ENCODE data around the gene HIVEP1.

- TF ChIP-seq CTCF (IDR thresholded peaks at IDR 0.05), result no peak
- no peak for TF ChIP-seq NR2C2 (CRISPR knock-in tag; IDR thresholded peaks at IDR 0.05)
- TF ChIP-seq SP1 (CRISPR knock-in tag; conservative IDR thresholded peaks at IDR 0.05), result no peak
- TF ChIP-seq IRF2 (CRISPR knock-in tag; IDR thresholded peaks at IDR 0.05; ENCODE audit: borderline replicate concordance, low read depth), result no peak
- no peak for TF ChIP-seq CREB1 (CRISPR knock-in tag; IDR thresholded peaks at IDR 0.05)
- TF ChIP-seq PREB (CRISPR knock-in tag; IDR thresholded peaks at IDR 0.05; ENCODE audit: borderline replicate concordance), result no peak
- no peak for TF ChIP-seq CREM (CRISPR knock-in tag; IDR thresholded peaks at IDR 0.05)
- TF ChIP-seq NFYB (CRISPR knock-in tag; conservative IDR thresholded peaks at IDR 0.05; ENCODE audit: low read depth), result no peak
- TF ChIP-seq ATF3 (CRISPR knock-in tag; conservative IDR thresholded peaks at IDR 0.05), result no peak
- no peak for TF ChIP-seq PRDM15 (CRISPR knock-in tag; IDR thresholded peaks at IDR 0.05)
- TF ChIP-seq NR1H2 (CRISPR knock-in tag; IDR thresholded peaks at IDR 0.05), result no peak
- no peak for TF ChIP-seq FOXJ3 (CRISPR knock-in tag; IDR thresholded peaks at IDR 0.05; ENCODE audit: borderline replicate concordance)
- TF ChIP-seq ZNF423 (CRISPR knock-in tag; IDR thresholded peaks at IDR 0.05), result no peak
- TF ChIP-seq, protein P1, sequence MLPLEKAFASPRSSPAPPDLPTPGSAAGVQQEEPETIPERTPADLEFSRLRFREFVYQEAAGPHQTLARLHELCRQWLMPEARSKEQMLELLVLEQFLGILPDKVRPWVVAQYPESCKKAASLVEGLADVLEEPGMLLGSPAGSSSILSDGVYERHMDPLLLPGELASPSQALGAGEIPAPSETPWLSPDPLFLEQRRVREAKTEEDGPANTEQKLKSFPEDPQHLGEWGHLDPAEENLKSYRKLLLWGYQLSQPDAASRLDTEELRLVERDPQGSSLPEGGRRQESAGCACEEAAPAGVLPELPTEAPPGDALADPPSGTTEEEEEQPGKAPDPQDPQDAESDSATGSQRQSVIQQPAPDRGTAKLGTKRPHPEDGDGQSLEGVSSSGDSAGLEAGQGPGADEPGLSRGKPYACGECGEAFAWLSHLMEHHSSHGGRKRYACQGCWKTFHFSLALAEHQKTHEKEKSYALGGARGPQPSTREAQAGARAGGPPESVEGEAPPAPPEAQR (CRISPR knock-in tag; IDR thresholded peaks at IDR 0.05), result no peak
These were observed 54.2 kb downstream of the HIVEP1 start for GRCh38 chr6:12066297-12066696.

Data from WTC11 (cell line).